ENCODE results near the gene CDKN2AIPNL. TPM values are rescaled to one million over a fixed set of nuclear protein-coding genes. Genes with fewer than 3 reads are reported as not detected.

Gene CDKN2AIPNL
- total and polyA plus RNA-seq, 2 donors (not counting 1 experiment from before 2014, with no cell fraction given): 13.6 to 49.2 TPM

GRCh38 chr5:134418958-134419357 is 7.3 kb upstream of the CDKN2AIPNL start:
- Histone ChIP-seq H3K4me3 (replicated peaks in 1 of 4; ENCODE audit: control extremely low read depth in 1 of 4, insufficient read depth in 1 of 4, low read depth in 3 of 4, low read length in 4 of 4) (no peak overlapping the region), H3K36me3 (ENCODE audit: control insufficient read depth, insufficient read depth, low read length) (no peaks in the 10 kb centered on the region), H4K20me1 (ENCODE audit: control insufficient read depth, extremely low read depth, insufficient read depth, low read length) (no peaks in the 10 kb centered on the region), H3K9me3 (ENCODE audit: control insufficient read depth, insufficient read depth, low read depth, low read length) (no peaks in the 10 kb centered on the region), H3K27ac (ENCODE audit: insufficient read depth, low read length) (no peak overlapping the region), H3K4me1 (ENCODE audit: control insufficient read depth, extremely low read depth, insufficient read depth, low read length) (no peaks in the 10 kb centered on the region), H3K4me2 (ENCODE audit: extremely low read depth, insufficient read depth, low read length) (no peak overlapping the region), H3K9ac (ENCODE audit: insufficient read depth, low read length) (no peak overlapping the region), H2AFZ (ENCODE audit: low read length) (no peak overlapping the region), H3K79me2 (ENCODE audit: control insufficient read depth, insufficient read depth, low read length) (no peaks in the 10 kb centered on the region), H3K27me3 (ENCODE audit: control insufficient read depth, insufficient read depth, low read length) (no peaks in the 10 kb centered on the region)
- TF ChIP-seq EZH2 (IDR thresholded peaks at IDR 0.05; ENCODE audit: low read length, missing control alignments) (no peak), CTCF (conservative IDR thresholded peaks at IDR 0.05 in 1 of 2, IDR thresholded peaks at IDR 0.05 in 1 of 2; ENCODE audit: low read depth in 1 of 2, low read length in 2 of 2) (no peak)
- no peak for DNase-seq (ENCODE audit: low read depth in 2 of 2)

GRCh38 chr5:134417707-134418106 is 6.0 kb upstream of the CDKN2AIPNL start:
- TF ChIP-seq EZH2 (IDR thresholded peaks at IDR 0.05; ENCODE audit: low read length, missing control alignments) (no peak), CTCF (conservative IDR thresholded peaks at IDR 0.05 in 1 of 2, IDR thresholded peaks at IDR 0.05 in 1 of 2; ENCODE audit: low read depth in 1 of 2, low read length in 2 of 2) (no peak)
- Histone ChIP-seq H3K4me1 (ENCODE audit: control insufficient read depth, extremely low read depth, insufficient read depth, low read length) (no peaks in the 10 kb centered on the region), H3K4me2 (ENCODE audit: extremely low read depth, insufficient read depth, low read length) (no peak overlapping the region), H3K79me2 (ENCODE audit: control insufficient read depth, insufficient read depth, low read length) (no peaks in the 10 kb centered on the region), H2AFZ (ENCODE audit: low read length) (no peak overlapping the region), H3K36me3 (ENCODE audit: control insufficient read depth, insufficient read depth, low read length) (no peaks in the 10 kb centered on the region), H3K4me3 (replicated peaks in 1 of 4; ENCODE audit: control extremely low read depth in 1 of 4, insufficient read depth in 1 of 4, low read depth in 3 of 4, low read length in 4 of 4) (no peak overlapping the region), H3K9ac (ENCODE audit: insufficient read depth, low read length) (no peak overlapping the region), H3K27me3 (ENCODE audit: control insufficient read depth, insufficient read depth, low read length) (no peaks in the 10 kb centered on the region), H3K9me3 (ENCODE audit: control insufficient read depth, insufficient read depth, low read depth, low read length) (no peaks in the 10 kb centered on the region), H3K27ac (ENCODE audit: insufficient read depth, low read length) (no peak overlapping the region), H4K20me1 (ENCODE audit: control insufficient read depth, extremely low read depth, insufficient read depth, low read length) (no peaks in the 10 kb centered on the region)
- no peak for DNase-seq (ENCODE audit: low read depth in 2 of 2)

- no peak for DNase-seq (ENCODE audit: low read depth in 2 of 2)
- Histone ChIP-seq H3K27me3 (ENCODE audit: control insufficient read depth, insufficient read depth, low read length) (no peaks in the 10 kb centered on the region), H3K27ac (ENCODE audit: insufficient read depth, low read length) (no peak overlapping the region), H3K4me2 (ENCODE audit: extremely low read depth, insufficient read depth, low read length) (no peak overlapping the region), H2AFZ (ENCODE audit: low read length) (no peak overlapping the region), H3K36me3 (ENCODE audit: control insufficient read depth, insufficient read depth, low read length) (no peaks in the 10 kb centered on the region), H3K4me1 (ENCODE audit: control insufficient read depth, extremely low read depth, insufficient read depth, low read length) (peaks cover 4% of the 10 kb centered on the region), H3K9ac (ENCODE audit: insufficient read depth, low read length) (no peak overlapping the region), H3K4me3 (replicated peaks in 1 of 4; ENCODE audit: control extremely low read depth in 1 of 4, insufficient read depth in 1 of 4, low read depth in 3 of 4, low read length in 4 of 4) (no peak overlapping the region), H4K20me1 (ENCODE audit: control insufficient read depth, extremely low read depth, insufficient read depth, low read length) (no peaks in the 10 kb centered on the region), H3K79me2 (ENCODE audit: control insufficient read depth, insufficient read depth, low read length) (peaks cover 13% of the 10 kb centered on the region), H3K9me3 (ENCODE audit: control insufficient read depth, insufficient read depth, low read depth, low read length) (no peaks in the 10 kb centered on the region)
- no peak for TF ChIP-seq CTCF (conservative IDR thresholded peaks at IDR 0.05 in 1 of 2, IDR thresholded peaks at IDR 0.05 in 1 of 2; ENCODE audit: low read depth in 1 of 2, low read length in 2 of 2)
- no peak for TF ChIP-seq EZH2 (IDR thresholded peaks at IDR 0.05; ENCODE audit: low read length, missing control alignments)
Measured at GRCh38 chr5:134413046-134413445, 1.4 kb upstream of the CDKN2AIPNL start.
